ENCODE measurements around the gene RARA. TPM values are rescaled to one million over a fixed set of nuclear protein-coding genes. Genes with fewer than 3 reads are reported as not detected.

The RARA gene
- total RNA-seq, 1 experiment from 2014 or later: 12.2 TPM

- Mint-ChIP-seq H3K27me3 (ENCODE audit: insufficient read depth, unreplicated experiment) (no peaks in the 10 kb centered on the region), H3K4me1 (ENCODE audit: insufficient read depth, unreplicated experiment) (peaks cover 19% of the 10 kb centered on the region), H3K9me3 (ENCODE audit: unreplicated experiment) (no peaks in the 10 kb centered on the region), H3K4me3 (ENCODE audit: unreplicated experiment) (peak overlapping the region; percentile 64), H3K27ac (ENCODE audit: low read depth, unreplicated experiment) (peak overlapping the region; percentile 37), H3K36me3 (ENCODE audit: insufficient read depth, unreplicated experiment) (peaks cover 48% of the 10 kb centered on the region)
- BruUV-seq (replicated peaks): TSS peak; percentile 46
- CTCF ChIA-PET: interaction anchor here (0.6 to 2.5 kb wide), 12 partner anchors 11 to 508 kb away, joined by 3 to 13 read pairs (median 4); no protein-coding TSS in a partner anchor
- intact Hi-C loops (cut with micrococcal nuclease): no loop called here
- peak; percentile 11 for TF ChIP-seq CTCF (IDR thresholded peaks at IDR 0.05; ENCODE audit: unreplicated experiment)
- POLR2A ChIA-PET: interaction anchor here (0.6 to 3.9 kb wide), 24 partner anchors 24 to 823 kb away, joined by 3 to 35 read pairs (median 4); partner anchors contain the start of genes CASC3, CDK12, NR1D1 and WIPF2
- DNase-seq (ENCODE audit: unreplicated experiment): no peak
These were observed 24.8 kb upstream of the RARA start for GRCh38 chr17:40284085-40284713.

DNA sequence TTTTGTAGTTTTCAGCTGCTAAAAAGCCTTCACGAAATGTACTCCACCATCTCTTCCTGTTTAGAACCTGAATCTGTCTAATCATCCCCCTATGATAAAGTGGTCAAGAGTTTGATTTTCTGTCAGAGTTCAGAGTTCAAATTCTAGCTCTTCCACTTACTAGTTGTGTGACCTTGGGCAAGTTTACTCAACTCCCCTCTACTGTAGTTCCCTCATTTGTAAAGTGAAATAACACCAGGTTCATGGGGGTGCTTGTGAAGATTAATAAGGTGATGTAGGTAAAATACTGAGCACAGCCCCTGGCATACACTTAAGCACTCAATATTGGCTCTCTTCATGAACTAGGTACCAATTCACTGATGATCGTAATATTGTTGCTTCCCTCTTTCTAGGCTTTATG is 22.5 kb upstream of the RARA start:
- BruUV-seq (replicated peaks): no TSS peak
- no peaks in the 10 kb centered on the region for H3K9me3 Mint-ChIP-seq (ENCODE audit: unreplicated experiment)

GRCh38 chr17:40287159-40287493 is 21.9 kb upstream of the RARA start:
- CTCF ChIA-PET: interaction anchor here (1.2 to 2.5 kb wide), 2 partner anchors 85 to 174 kb away, joined by 4 to 10 read pairs; no protein-coding TSS in a partner anchor
- no TSS peak for BruUV-seq (replicated peaks)
- H3K9me3 Mint-ChIP-seq (ENCODE audit: unreplicated experiment): no peaks in the 10 kb centered on the region
- DNase-seq (ENCODE audit: unreplicated experiment): no peak
- intact Hi-C loops (cut with micrococcal nuclease): no loop called here
- H3K27ac Mint-ChIP-seq (ENCODE audit: low read depth, unreplicated experiment): peak overlapping the region; percentile 69
- H3K36me3 Mint-ChIP-seq (ENCODE audit: insufficient read depth, unreplicated experiment): peaks cover 33% of the 10 kb centered on the region
- H3K27me3 Mint-ChIP-seq (ENCODE audit: insufficient read depth, unreplicated experiment): no peaks in the 10 kb centered on the region
- peaks cover 24% of the 10 kb centered on the region for H3K4me1 Mint-ChIP-seq (ENCODE audit: insufficient read depth, unreplicated experiment)
- H3K4me3 Mint-ChIP-seq (ENCODE audit: unreplicated experiment): peak overlapping the region; percentile 99
- no peak for TF ChIP-seq CTCF (IDR thresholded peaks at IDR 0.05; ENCODE audit: unreplicated experiment)
- POLR2A ChIA-PET: interaction anchor here (1.3 kb wide), 1 partner anchor 93 kb away, joined by 5 read pairs; no protein-coding TSS in a partner anchor

More for the DNA sequence above, 22.5 kb upstream of the RARA start:
- H3K27me3 Mint-ChIP-seq (ENCODE audit: insufficient read depth, unreplicated experiment): no peaks in the 10 kb centered on the region
- H3K4me1 Mint-ChIP-seq (ENCODE audit: insufficient read depth, unreplicated experiment): peaks cover 24% of the 10 kb centered on the region
- no peak for DNase-seq (ENCODE audit: unreplicated experiment)
- ChIA-PET POLR2A (interaction anchor here (1.0 to 1.3 kb wide), 2 partner anchors 67 to 92 kb away, joined by 3 to 5 read pairs; partner anchors contain the start of gene WIPF2), CTCF (interaction anchor here (1.2 to 2.5 kb wide), 3 partner anchors 68 to 173 kb away, joined by 4 to 10 read pairs (median 9); partner anchors contain the start of gene WIPF2)
- TF ChIP-seq CTCF (IDR thresholded peaks at IDR 0.05; ENCODE audit: unreplicated experiment): no peak
- no peak overlapping the region for H3K27ac Mint-ChIP-seq (ENCODE audit: low read depth, unreplicated experiment)
- intact Hi-C loops (cut with micrococcal nuclease): no loop called here
- H3K4me3 Mint-ChIP-seq (ENCODE audit: unreplicated experiment): no peak overlapping the region
- peaks cover 39% of the 10 kb centered on the region for H3K36me3 Mint-ChIP-seq (ENCODE audit: insufficient read depth, unreplicated experiment)

DNA sequence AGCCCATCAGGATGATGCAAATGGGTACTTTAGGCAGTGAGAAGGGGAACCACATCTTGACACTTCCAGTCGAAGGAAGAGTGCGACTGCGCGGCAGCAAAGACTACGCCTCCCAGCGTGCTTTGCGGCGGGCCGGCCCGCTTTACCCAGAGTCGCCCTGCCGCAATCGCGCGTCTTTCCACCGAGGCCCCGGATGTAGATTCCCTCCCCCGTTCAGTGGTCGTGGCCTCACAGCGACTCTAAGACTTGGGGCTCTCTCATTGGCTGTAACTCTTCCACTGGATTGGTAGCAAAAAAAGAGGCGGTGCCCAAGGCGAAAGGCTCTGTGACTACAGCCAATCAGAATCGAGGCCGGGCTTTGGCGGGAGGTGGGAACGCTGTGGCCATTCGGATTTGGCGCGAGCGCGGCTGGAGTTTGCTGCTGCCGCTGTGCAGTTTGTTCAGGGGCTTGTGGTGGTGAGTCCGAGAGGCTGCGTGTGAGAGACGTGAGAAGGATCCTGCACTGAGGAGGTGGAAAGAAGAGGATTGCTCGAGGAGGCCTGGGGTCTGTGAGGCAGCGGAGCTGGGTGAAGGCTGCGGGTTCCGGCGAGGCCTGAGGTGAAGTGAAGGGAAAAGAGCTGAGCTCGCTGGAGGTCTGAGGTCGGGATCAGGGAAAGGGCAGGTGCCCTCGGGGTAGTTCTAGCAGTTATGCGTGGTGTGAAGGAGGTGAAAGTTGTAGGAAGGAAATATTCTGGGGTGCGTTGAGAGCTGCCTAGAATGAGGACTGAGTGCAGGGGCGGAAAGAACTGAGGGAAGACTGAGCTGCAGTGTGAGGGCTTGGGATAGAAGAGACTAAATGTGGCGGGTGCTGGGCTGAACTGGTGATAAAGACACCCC is 21.2 kb upstream of the RARA start, which contains the start of gene CDC6:
Gene CDC6, plus strand, starts transcription at position 386 of the 876 bp plus-strand sequence. CDS start 1,542 bp downstream, outside the sequence.
- H3K27ac Mint-ChIP-seq (ENCODE audit: low read depth, unreplicated experiment): peak within 1 kb of the TSS; percentile 69
- POLR2A ChIA-PET: interaction anchor here (0.6 to 3.1 kb wide), 13 partner anchors 15 to 187 kb away, joined by 3 to 21 read pairs (median 5); partner anchors contain the start of genes CASC3, NR1D1, TOP2A and WIPF2
- peaks cover 24% of the 10 kb centered on the region for H3K4me1 Mint-ChIP-seq (ENCODE audit: insufficient read depth, unreplicated experiment)

More for the DNA sequence above, 21.2 kb upstream of the RARA start, which contains the start of gene CDC6:
- no peaks in the 10 kb centered on the region for H3K9me3 Mint-ChIP-seq (ENCODE audit: unreplicated experiment)
- peak; percentile 100 for DNase-seq (ENCODE audit: unreplicated experiment)
- H3K36me3 Mint-ChIP-seq (ENCODE audit: insufficient read depth, unreplicated experiment): peaks cover 30% of the 10 kb centered on the region
- no peaks in the 10 kb centered on the region for H3K27me3 Mint-ChIP-seq (ENCODE audit: insufficient read depth, unreplicated experiment)
- intact Hi-C loops (cut with micrococcal nuclease): no loop called here
- TSS peak; percentile 34 for BruUV-seq (replicated peaks)
- CTCF ChIA-PET: interaction anchor here (0.6 to 8.6 kb wide), 5 partner anchors 11 to 516 kb away, joined by 3 to 131 read pairs (median 4); partner anchors contain the start of gene WIPF2
- peak within 1 kb of the TSS; percentile 99 for H3K4me3 Mint-ChIP-seq (ENCODE audit: unreplicated experiment)
- TF ChIP-seq CTCF (IDR thresholded peaks at IDR 0.05; ENCODE audit: unreplicated experiment): no peak

All from MCF 10A (cell line).